ENCODE data around the gene PXMP4.

- peak; percentile 43 for TF ChIP-seq POLR2A (conservative IDR thresholded peaks at IDR 0.05)
- no peak for TF ChIP-seq CUX1 (CRISPR knock-in tag; IDR thresholded peaks at IDR 0.05)
- no peak for TF ChIP-seq NCOA2 (IDR thresholded peaks at IDR 0.05; ENCODE audit: partially characterized antibody in 2 of 2)
- TF ChIP-seq POU5F1 (IDR thresholded peaks at IDR 0.05; ENCODE audit: borderline replicate concordance, low read depth, low read length, partially characterized antibody), result no peak
- no peak for TF ChIP-seq PHF8 (IDR thresholded peaks at IDR 0.05; ENCODE audit: borderline replicate concordance, low read length)
- no peak for TF ChIP-seq TARDBP (IDR thresholded peaks at IDR 0.05)
- peak; percentile 36 for TF ChIP-seq POLR2B (IDR thresholded peaks at IDR 0.05; ENCODE audit: low read depth, partially characterized antibody)
- TF ChIP-seq POLR2AphosphoS5 (IDR thresholded peaks at IDR 0.05; ENCODE audit: control insufficient read depth, insufficient read depth, low read depth, low read length), result no peak
- TF ChIP-seq ZNF24 (IDR thresholded peaks at IDR 0.05), result no peak
- no peak for TF ChIP-seq ATF2 (CRISPR knock-in tag; IDR thresholded peaks at IDR 0.05)
- TF ChIP-seq ZNF274 (IDR thresholded peaks at IDR 0.05; ENCODE audit: borderline replicate concordance, low read depth, low read length), result no peak
- TF ChIP-seq SFPQ (IDR thresholded peaks at IDR 0.05; ENCODE audit: low read depth, low read length), result no peak
- no peak for TF ChIP-seq CEBPZ (IDR thresholded peaks at IDR 0.05; ENCODE audit: borderline replicate concordance, low read depth, low read length)
Observed at GRCh38 chr20:33654680-33655161, 65.4 kb downstream of the PXMP4 start.
